ENCODE results near the gene KIAA1217. TPM values are rescaled to one million over a fixed set of nuclear protein-coding genes. Genes with fewer than 3 reads are reported as not detected.

The KIAA1217 gene
- total and polyA plus RNA-seq, 3 experiments from 2014 or later = 0.20 TPM; not detected in 2

- ChIA-PET POLR2A (no interaction called here), CTCF (no interaction called here)
- Histone ChIP-seq H3K36me3 (ENCODE audit: insufficient read depth, low read length) (no peaks in the 10 kb centered on the region), H3K9me3 (ENCODE audit: low read length) (no peaks in the 10 kb centered on the region), H3K27ac (ENCODE audit: low read depth, low read length) (no peak overlapping the region), H3K4me3 (ENCODE audit: low read length) (no peak overlapping the region), H3K27me3 (ENCODE audit: insufficient read depth, low read length, poor library complexity, severe bottlenecking) (peaks cover 3% of the 10 kb centered on the region), H3K4me1 (ENCODE audit: insufficient read depth, low read length) (no peaks in the 10 kb centered on the region)
- no peak overlapping the region for H3K4me3 Mint-ChIP-seq
- H3K27me3 Mint-ChIP-seq = peaks cover 9 to 16% of the 10 kb centered on the region in 2 donors
- no peak overlapping the region for H3K27ac Mint-ChIP-seq
- DNase-seq = no peak
- no peaks in the 10 kb centered on the region for H3K9me3 Mint-ChIP-seq
- H3K36me3 Mint-ChIP-seq = no peaks in the 10 kb centered on the region
- H3K4me1 Mint-ChIP-seq = no peaks in the 10 kb centered on the region
These were observed 320.0 kb downstream of the KIAA1217 start for GRCh38 chr10:24528946-24529345.

GRCh38 chr10:24531439-24531838 lies 322.5 kb downstream of the KIAA1217 start:
- H3K36me3 ChIP-seq (ENCODE audit: insufficient read depth, low read length) = no peaks in the 10 kb centered on the region
- Mint-ChIP-seq H3K36me3 (no peaks in the 10 kb centered on the region), H3K27ac (peak overlapping the region in 1 of 8 donors; percentile 20), H3K4me1 (no peaks in the 10 kb centered on the region), H3K27me3 (peaks cover 7 to 16% of the 10 kb centered on the region in 2 donors), H3K4me3 (no peak overlapping the region), H3K9me3 (no peaks in the 10 kb centered on the region)
- H3K9me3 ChIP-seq (ENCODE audit: low read length) = no peaks in the 10 kb centered on the region
- ChIA-PET CTCF (interaction anchor here (2.3 kb wide), 1 partner anchor 12 kb away, joined by 6 read pairs; no protein-coding TSS in a partner anchor), POLR2A (no interaction called here)
- H3K4me3 ChIP-seq (ENCODE audit: low read length) = no peak overlapping the region
- no peak for DNase-seq
- peaks cover 3% of the 10 kb centered on the region for H3K27me3 ChIP-seq (ENCODE audit: insufficient read depth, low read length, poor library complexity, severe bottlenecking)
- no peak overlapping the region for H3K27ac ChIP-seq (ENCODE audit: low read depth, low read length)
- no peaks in the 10 kb centered on the region for H3K4me1 ChIP-seq (ENCODE audit: insufficient read depth, low read length)

GRCh38 chr10:24533981-24534380 lies 325.0 kb downstream of the KIAA1217 start:
- Histone ChIP-seq H3K9me3 (ENCODE audit: low read length) (no peaks in the 10 kb centered on the region), H3K27me3 (ENCODE audit: insufficient read depth, low read length, poor library complexity, severe bottlenecking) (peaks cover 3% of the 10 kb centered on the region), H3K36me3 (ENCODE audit: insufficient read depth, low read length) (no peaks in the 10 kb centered on the region), H3K4me1 (ENCODE audit: insufficient read depth, low read length) (no peaks in the 10 kb centered on the region), H3K4me3 (ENCODE audit: low read length) (no peak overlapping the region), H3K27ac (ENCODE audit: low read depth, low read length) (no peak overlapping the region)
- H3K4me3 Mint-ChIP-seq = no peak overlapping the region
- DNase-seq = no peak
- no peaks in the 10 kb centered on the region for H3K9me3 Mint-ChIP-seq
- no peaks in the 10 kb centered on the region for H3K36me3 Mint-ChIP-seq
- H3K4me1 Mint-ChIP-seq = no peaks in the 10 kb centered on the region
- H3K27me3 Mint-ChIP-seq = peaks cover 7 to 16% of the 10 kb centered on the region in 2 donors
- no peak overlapping the region for H3K27ac Mint-ChIP-seq
- POLR2A ChIA-PET = no interaction called here
- CTCF ChIA-PET = no interaction called here

- ChIA-PET POLR2A (no interaction called here), CTCF (no interaction called here)
- no peaks in the 10 kb centered on the region for H3K36me3 Mint-ChIP-seq
- H3K4me1 Mint-ChIP-seq = no peaks in the 10 kb centered on the region
- H3K4me3 ChIP-seq (ENCODE audit: low read length) = no peak overlapping the region
- no peaks in the 10 kb centered on the region for H3K27me3 Mint-ChIP-seq
- H3K27me3 ChIP-seq (ENCODE audit: insufficient read depth, low read length, poor library complexity, severe bottlenecking) = peaks cover 3% of the 10 kb centered on the region
- no peaks in the 10 kb centered on the region for H3K4me1 ChIP-seq (ENCODE audit: insufficient read depth, low read length)
- H3K27ac ChIP-seq (ENCODE audit: low read depth, low read length) = no peak overlapping the region
- no peak overlapping the region for H3K4me3 Mint-ChIP-seq
- no peaks in the 10 kb centered on the region for H3K9me3 Mint-ChIP-seq
- H3K9me3 ChIP-seq (ENCODE audit: low read length) = no peaks in the 10 kb centered on the region
- DNase-seq = no peak
- no peaks in the 10 kb centered on the region for H3K36me3 ChIP-seq (ENCODE audit: insufficient read depth, low read length)
- no peak overlapping the region for H3K27ac Mint-ChIP-seq
These were observed 327.7 kb downstream of the KIAA1217 start for GRCh38 chr10:24536636-24537035.

- no peaks in the 10 kb centered on the region for H3K9me3 Mint-ChIP-seq
- H3K27ac Mint-ChIP-seq = no peak overlapping the region
- H3K4me3 Mint-ChIP-seq = no peak overlapping the region
- Histone ChIP-seq H3K27ac (ENCODE audit: low read depth, low read length) (no peak overlapping the region), H3K27me3 (ENCODE audit: insufficient read depth, low read length, poor library complexity, severe bottlenecking) (no peaks in the 10 kb centered on the region), H3K4me1 (ENCODE audit: insufficient read depth, low read length) (no peaks in the 10 kb centered on the region), H3K4me3 (ENCODE audit: low read length) (no peak overlapping the region), H3K9me3 (ENCODE audit: low read length) (no peaks in the 10 kb centered on the region), H3K36me3 (ENCODE audit: insufficient read depth, low read length) (no peaks in the 10 kb centered on the region)
- H3K27me3 Mint-ChIP-seq = peaks cover 0 to 5% of the 10 kb centered on the region in 2 donors
- POLR2A ChIA-PET = no interaction called here
- no peaks in the 10 kb centered on the region for H3K4me1 Mint-ChIP-seq
- CTCF ChIA-PET = no interaction called here
- no peak for DNase-seq
- no peaks in the 10 kb centered on the region for H3K36me3 Mint-ChIP-seq
These were observed 332.4 kb downstream of the KIAA1217 start for GRCh38 chr10:24541239-24541753.

- ChIA-PET CTCF (no interaction called here), POLR2A (no interaction called here)
- no peaks in the 10 kb centered on the region for H3K9me3 ChIP-seq (ENCODE audit: low read length)
- H3K27me3 Mint-ChIP-seq = peaks cover 0 to 5% of the 10 kb centered on the region in 2 donors
- DNase-seq = no peak
- H3K27ac ChIP-seq (ENCODE audit: low read depth, low read length) = no peak overlapping the region
- no peaks in the 10 kb centered on the region for H3K4me1 ChIP-seq (ENCODE audit: insufficient read depth, low read length)
- no peaks in the 10 kb centered on the region for H3K36me3 ChIP-seq (ENCODE audit: insufficient read depth, low read length)
- H3K4me1 Mint-ChIP-seq = no peaks in the 10 kb centered on the region
- no peak overlapping the region for H3K27ac Mint-ChIP-seq
- H3K27me3 ChIP-seq (ENCODE audit: insufficient read depth, low read length, poor library complexity, severe bottlenecking) = no peaks in the 10 kb centered on the region
- H3K9me3 Mint-ChIP-seq = no peaks in the 10 kb centered on the region
- H3K4me3 Mint-ChIP-seq = no peak overlapping the region
- no peak overlapping the region for H3K4me3 ChIP-seq (ENCODE audit: low read length)
- H3K36me3 Mint-ChIP-seq = no peaks in the 10 kb centered on the region
These were observed 333.7 kb downstream of the KIAA1217 start for GRCh38 chr10:24542314-24543270.

- no peaks in the 10 kb centered on the region for H3K27me3 ChIP-seq (ENCODE audit: insufficient read depth, low read length, poor library complexity, severe bottlenecking)
- no peaks in the 10 kb centered on the region for H3K4me1 Mint-ChIP-seq
- no peak overlapping the region for H3K27ac ChIP-seq (ENCODE audit: low read depth, low read length)
- no peaks in the 10 kb centered on the region for H3K36me3 ChIP-seq (ENCODE audit: insufficient read depth, low read length)
- H3K27me3 Mint-ChIP-seq = peaks cover 4 to 5% of the 10 kb centered on the region in 2 donors
- no peaks in the 10 kb centered on the region for H3K9me3 ChIP-seq (ENCODE audit: low read length)
- H3K36me3 Mint-ChIP-seq = no peaks in the 10 kb centered on the region
- CTCF ChIA-PET = no interaction called here
- no peak overlapping the region for H3K4me3 Mint-ChIP-seq
- no peak overlapping the region for H3K27ac Mint-ChIP-seq
- H3K4me1 ChIP-seq (ENCODE audit: insufficient read depth, low read length) = no peaks in the 10 kb centered on the region
- DNase-seq = no peak
- no peaks in the 10 kb centered on the region for H3K9me3 Mint-ChIP-seq
- H3K4me3 ChIP-seq (ENCODE audit: low read length) = no peak overlapping the region
- POLR2A ChIA-PET = no interaction called here
These were observed 335.8 kb downstream of the KIAA1217 start for GRCh38 chr10:24544776-24545175.

- Mint-ChIP-seq H3K27me3 (peaks cover 4 to 5% of the 10 kb centered on the region in 2 donors), H3K36me3 (no peaks in the 10 kb centered on the region), H3K4me1 (no peaks in the 10 kb centered on the region), H3K27ac (no peak overlapping the region), H3K9me3 (no peaks in the 10 kb centered on the region), H3K4me3 (no peak overlapping the region)
- H3K27ac ChIP-seq (ENCODE audit: low read depth, low read length) = no peak overlapping the region
- no peaks in the 10 kb centered on the region for H3K4me1 ChIP-seq (ENCODE audit: insufficient read depth, low read length)
- CTCF ChIA-PET = no interaction called here
- no peaks in the 10 kb centered on the region for H3K36me3 ChIP-seq (ENCODE audit: insufficient read depth, low read length)
- no peaks in the 10 kb centered on the region for H3K9me3 ChIP-seq (ENCODE audit: low read length)
- POLR2A ChIA-PET = no interaction called here
- no peak for DNase-seq
- no peaks in the 10 kb centered on the region for H3K27me3 ChIP-seq (ENCODE audit: insufficient read depth, low read length, poor library complexity, severe bottlenecking)
- H3K4me3 ChIP-seq (ENCODE audit: low read length) = no peak overlapping the region
These were observed 336.6 kb downstream of the KIAA1217 start for GRCh38 chr10:24545585-24545984.
